SK-N-MC (cell line): Measurements from ENCODE around the gene RTN3.

Experiments
- EZH2 ChIP-seq: fragments of 200-600 bp; sonication (generic); IDR thresholded peaks from one replicate; pipeline ENCODE4 v1.6.1; 2017; ENCODE audit warnings: antibody characterized with exemption
- POLR2AphosphoS5 ChIP-seq: IDR thresholded peaks from 2 replicates; pipeline ENCODE4 v1.6.1; 2012; ENCODE audit warnings: mild to moderate bottlenecking, low read depth, low read length, borderline replicate concordance

GRCh38 chr11:63663809-63664208 is 17.5 kb upstream of the RTN3 start:
- TF ChIP-seq POLR2AphosphoS5 = no peak
- TF ChIP-seq EZH2 = no peak
